MM.1S (cell line): ENCODE results near the gene PDXDC1.
"Not testable (repeated sequence)": the region's sequence is repeated elsewhere in the genome, so short reads cannot be mapped to it uniquely, and the experiment has no call there.

Source experiments
- CTCF ChIP-seq: fragments of 300-600 bp; sonication (generic); IDR thresholded peaks from 2 replicates; pipeline ENCODE4 v1.5.1; 2016; ENCODE audit warnings: antibody characterized with exemption, low read length, mixed read lengths
- EZH2 ChIP-seq: fragments of 300-600 bp; sonication (generic); optimal IDR thresholded peaks from 2 replicates; pipeline ENCODE3; 2017; ENCODE audit warnings: low read depth, mild to moderate bottlenecking, antibody characterized with exemption, low read length, mixed read lengths
- EZH2phosphoT487 ChIP-seq: fragments of 300-600 bp; sonication (generic); IDR thresholded peaks from 2 replicates; pipeline ENCODE4 v1.6.1; 2018; ENCODE audit warnings: antibody characterized with exemption, low read length

DNA sequence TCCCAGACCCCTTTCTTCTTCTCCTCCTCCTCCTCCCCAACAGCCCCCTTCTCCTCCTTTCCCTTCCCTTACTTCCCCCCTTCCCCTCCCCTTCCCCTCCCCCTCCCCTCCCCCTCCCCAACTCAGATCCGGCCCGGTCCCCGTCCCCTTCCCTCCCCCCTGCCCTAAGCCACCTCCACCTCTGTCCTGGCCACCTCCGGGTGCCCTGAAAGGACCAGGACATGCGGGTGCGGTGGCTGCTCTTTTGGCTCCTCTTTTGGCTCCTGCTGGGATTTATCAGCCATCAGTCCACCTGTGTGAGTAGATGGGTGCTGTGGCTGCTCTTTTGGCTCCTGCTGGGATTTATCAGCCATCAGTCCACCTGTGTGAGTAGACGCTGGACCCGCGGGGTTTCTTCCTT lies 36.8 kb upstream of the PDXDC1 start:
- TF ChIP-seq CTCF, EZH2, EZH2phosphoT487: not testable (repeated sequence)
